HFF-Myc (cell line): ENCODE data around the gene NTM.

Experiments used
- DNase-seq: peaks from one replicate; pipeline ENCODE4 v3.0.0-alpha.2; 2011; ENCODE audit warnings: low read depth; ENCODE audit errors: extremely low read depth
- H3K4me3 ChIP-seq: replicated peaks from 2 replicates; pipeline ENCODE4 v1.5.1; 2011; ENCODE audit warnings: low read depth, mild to moderate bottlenecking, control low read depth, low read length
- TF ChIP-seq, protein P1 (sequence below): IDR thresholded peaks from 2 replicates; pipeline ENCODE4 v1.5.1; 2012; ENCODE audit warnings: mild to moderate bottlenecking, low read depth, low read length, control low read depth; ENCODE audit errors: missing control alignments

Gene NTM

DNA sequence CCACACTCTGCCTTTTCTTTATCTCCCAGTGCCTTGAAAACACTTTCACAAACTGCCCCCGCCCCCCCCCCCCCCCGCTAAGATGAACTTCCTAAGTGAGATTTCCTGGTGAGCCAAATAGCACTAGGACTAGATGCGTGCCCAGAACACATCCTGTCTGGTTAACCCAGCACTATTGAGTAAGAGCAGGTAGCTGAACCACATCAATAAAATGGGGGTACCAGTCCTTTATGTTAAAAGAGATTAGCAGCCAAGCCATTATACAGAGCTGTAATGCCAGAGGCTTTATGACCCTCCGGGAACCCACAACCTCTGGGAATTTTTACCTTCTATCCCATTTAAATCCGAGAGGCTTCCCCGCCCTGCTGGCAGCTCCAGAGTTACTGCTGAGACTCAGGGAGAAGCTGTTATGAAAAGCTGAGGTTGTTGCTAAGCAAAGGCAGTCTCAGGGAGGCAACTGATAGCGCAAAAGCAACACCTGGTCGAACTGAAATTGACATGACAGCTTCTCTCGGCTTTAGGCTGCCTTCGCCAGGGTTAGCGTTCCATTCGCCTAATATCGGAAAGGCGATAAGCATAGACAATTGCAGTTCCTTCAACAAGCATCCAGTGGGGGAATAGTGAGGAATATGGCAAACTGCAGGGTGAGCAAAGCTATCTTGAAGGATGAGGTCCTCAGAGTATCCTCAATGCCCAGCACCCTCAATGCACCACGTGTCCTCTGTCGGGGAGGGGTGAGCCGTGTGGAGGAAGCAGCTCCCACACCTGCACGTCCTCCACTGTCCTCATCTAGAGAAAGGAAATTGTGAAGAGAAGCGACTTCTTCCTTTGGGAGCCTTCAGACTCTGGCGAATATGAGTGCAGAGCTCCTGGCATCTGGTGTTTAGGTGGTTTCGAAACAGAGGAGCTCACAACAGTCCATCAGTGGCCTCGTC, 977.0 kb downstream of the NTM start:
- DNase-seq: no peak

GRCh38 chr11:132349811-132350733, 979.7 kb downstream of the NTM start:
- TF ChIP-seq, protein P1, sequence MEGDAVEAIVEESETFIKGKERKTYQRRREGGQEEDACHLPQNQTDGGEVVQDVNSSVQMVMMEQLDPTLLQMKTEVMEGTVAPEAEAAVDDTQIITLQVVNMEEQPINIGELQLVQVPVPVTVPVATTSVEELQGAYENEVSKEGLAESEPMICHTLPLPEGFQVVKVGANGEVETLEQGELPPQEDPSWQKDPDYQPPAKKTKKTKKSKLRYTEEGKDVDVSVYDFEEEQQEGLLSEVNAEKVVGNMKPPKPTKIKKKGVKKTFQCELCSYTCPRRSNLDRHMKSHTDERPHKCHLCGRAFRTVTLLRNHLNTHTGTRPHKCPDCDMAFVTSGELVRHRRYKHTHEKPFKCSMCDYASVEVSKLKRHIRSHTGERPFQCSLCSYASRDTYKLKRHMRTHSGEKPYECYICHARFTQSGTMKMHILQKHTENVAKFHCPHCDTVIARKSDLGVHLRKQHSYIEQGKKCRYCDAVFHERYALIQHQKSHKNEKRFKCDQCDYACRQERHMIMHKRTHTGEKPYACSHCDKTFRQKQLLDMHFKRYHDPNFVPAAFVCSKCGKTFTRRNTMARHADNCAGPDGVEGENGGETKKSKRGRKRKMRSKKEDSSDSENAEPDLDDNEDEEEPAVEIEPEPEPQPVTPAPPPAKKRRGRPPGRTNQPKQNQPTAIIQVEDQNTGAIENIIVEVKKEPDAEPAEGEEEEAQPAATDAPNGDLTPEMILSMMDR: no peak
- H3K4me3 ChIP-seq: no peak overlapping the region
- DNase-seq: no peak

More for the DNA sequence above, 977.0 kb downstream of the NTM start:
- H3K4me3 ChIP-seq: no peak overlapping the region
- TF ChIP-seq, protein P1: no peak

DNA sequence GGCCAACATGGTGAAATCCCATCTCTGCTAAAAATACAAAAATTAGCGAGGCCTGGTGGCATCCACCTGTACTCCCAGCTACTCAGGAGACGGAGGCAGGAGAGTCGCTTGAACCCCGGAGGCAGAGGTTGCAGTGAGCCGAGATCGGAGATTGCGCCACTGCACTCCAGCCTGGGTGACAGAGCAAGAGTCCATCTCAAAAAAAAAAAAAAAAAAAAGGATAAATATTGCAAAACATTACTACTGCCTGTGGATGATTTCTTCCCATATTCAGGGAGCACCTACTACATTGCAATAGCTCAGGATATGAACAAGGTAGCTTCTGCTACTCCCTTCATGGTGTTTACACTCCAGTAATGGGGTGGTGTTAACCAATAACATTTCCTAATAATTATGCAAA, 980.6 kb downstream of the NTM start:
- TF ChIP-seq, protein P1: no peak
- DNase-seq: no peak
- no peak overlapping the region for H3K4me3 ChIP-seq

- H3K4me3 ChIP-seq: no peak overlapping the region
- no peak for DNase-seq
- TF ChIP-seq, protein P1: no peak
Observed at GRCh38 chr11:132352497-132352896, 982.1 kb downstream of the NTM start.

DNA sequence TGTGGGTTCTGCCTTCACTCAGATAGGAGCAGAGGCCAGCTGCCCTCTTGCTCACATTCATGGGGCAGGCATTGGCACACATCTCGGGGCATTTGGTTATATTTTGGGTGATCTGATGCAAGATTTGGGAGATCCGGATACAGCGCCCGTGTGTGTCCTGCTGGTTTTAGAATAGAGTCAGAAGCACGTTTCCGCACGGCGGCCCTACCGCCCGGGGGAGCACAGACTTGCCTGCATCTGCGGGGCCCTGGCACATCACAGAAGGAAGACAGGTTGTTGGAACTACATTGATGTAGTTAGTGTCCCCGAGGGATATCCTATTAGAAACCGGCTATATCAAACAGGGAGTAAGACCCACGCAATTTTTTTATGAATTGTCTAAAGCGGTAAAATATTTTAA, 982.8 kb downstream of the NTM start:
- DNase-seq: no peak
- H3K4me3 ChIP-seq: no peak overlapping the region
- TF ChIP-seq, protein P1: no peak

GRCh38 chr11:132357811-132358572, 987.6 kb downstream of the NTM start:
- TF ChIP-seq, protein P1: no peak
- no peak overlapping the region for H3K4me3 ChIP-seq
- DNase-seq: no peak
